Measurements from ENCODE around the gene LHFPL6.

GRCh38 chr13:39509616-39510315 is 93.2 kb downstream of the LHFPL6 start:
- no peak for TF ChIP-seq CTCF (conservative IDR thresholded peaks at IDR 0.05 in 1 of 2, IDR thresholded peaks at IDR 0.05 in 1 of 2; ENCODE audit: extremely low read depth in 1 of 2, insufficient read depth in 1 of 2, low read depth in 1 of 2, low read length in 2 of 2)
- no peak for TF ChIP-seq EZH2 (IDR thresholded peaks at IDR 0.05; ENCODE audit: borderline replicate concordance, low read length)

Measured in mammary epithelial cell (primary cell).